HG03575 (cell line): ENCODE results near the gene IGLON5.

Source experiments
- ATAC-seq: cut with Tn5 transposase; IDR thresholded peaks from one replicate; pipeline ENCODE4 v1.9.1; 2021; ENCODE audit not compliant: unreplicated experiment, insufficient number of reproducible peaks, low FRiP score; ENCODE audit errors: extremely low read depth

Gene IGLON5

GRCh38 chr19:51311351-51312257 lies at the start of gene IGLON5:
TSS of gene IGLON5 (plus strand) at chr19:51311644. CDS start at chr19:51311848, 204 bp downstream.
- ATAC-seq = no peak

GRCh38 chr19:51263808-51264207 lies 47.6 kb upstream of the IGLON5 start:
- ATAC-seq = no peak

GRCh38 chr19:51271067-51271466 lies 40.4 kb upstream of the IGLON5 start:
- ATAC-seq = no peak

- ATAC-seq = no peak
Observed at GRCh38 chr19:51272183-51272810, 39.1 kb upstream of the IGLON5 start.

DNA sequence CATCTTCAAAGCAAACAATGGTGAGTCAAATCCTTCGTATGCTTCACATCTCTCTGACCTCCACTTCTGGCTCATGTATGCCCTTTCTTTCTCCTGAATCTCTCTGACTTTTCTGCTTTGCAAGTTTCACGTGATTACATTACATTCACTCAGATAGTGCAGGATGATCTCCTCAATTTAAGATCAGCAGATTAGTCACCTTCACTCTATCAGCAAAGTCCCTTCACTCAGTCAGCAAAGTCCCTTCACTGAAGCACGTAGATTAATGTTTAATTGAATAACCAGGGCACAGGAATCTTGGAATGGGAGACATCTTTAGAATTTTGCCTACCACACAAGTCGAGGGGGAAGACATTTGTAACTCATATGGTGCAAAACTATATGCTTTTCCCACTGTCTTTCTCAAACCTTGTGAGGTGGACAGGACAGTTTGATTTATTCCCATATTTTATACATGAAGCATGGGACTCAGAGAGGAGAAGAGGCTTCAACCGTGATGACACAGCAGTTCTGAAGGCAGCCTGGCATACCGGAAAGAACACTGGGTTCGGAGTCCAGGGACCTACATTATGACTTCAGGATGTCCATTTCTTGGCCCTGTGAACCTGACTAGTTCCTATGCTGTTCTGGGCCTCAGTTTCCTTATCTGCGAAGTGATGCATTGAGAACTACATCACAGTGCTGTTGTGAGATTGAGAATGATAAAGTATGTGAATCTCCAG lies 37.2 kb upstream of the IGLON5 start:
- ATAC-seq = no peak

GRCh38 chr19:51277112-51277511 lies 34.3 kb upstream of the IGLON5 start:
- no peak for ATAC-seq

- no peak for ATAC-seq
Observed at GRCh38 chr19:51282335-51282734, 29.1 kb upstream of the IGLON5 start.

DNA sequence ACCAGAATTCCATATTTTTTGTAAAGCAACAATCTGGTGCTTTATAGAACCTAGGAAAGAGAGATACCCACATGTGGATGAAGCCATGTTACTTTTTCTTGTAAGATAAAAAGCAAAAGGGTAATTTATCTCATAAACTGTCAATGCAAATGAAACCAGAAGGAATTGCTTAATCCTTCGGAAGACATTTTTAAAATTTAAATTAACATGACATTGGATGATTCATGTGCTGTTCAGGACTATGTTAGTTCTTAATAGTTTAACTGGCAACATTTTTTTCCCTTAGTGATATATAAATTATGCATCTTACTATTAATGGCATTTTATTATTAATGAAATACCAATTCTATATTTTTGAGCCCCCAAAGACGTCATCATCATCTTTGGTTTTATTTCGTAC lies 25.8 kb upstream of the IGLON5 start:
- no peak for ATAC-seq

DNA sequence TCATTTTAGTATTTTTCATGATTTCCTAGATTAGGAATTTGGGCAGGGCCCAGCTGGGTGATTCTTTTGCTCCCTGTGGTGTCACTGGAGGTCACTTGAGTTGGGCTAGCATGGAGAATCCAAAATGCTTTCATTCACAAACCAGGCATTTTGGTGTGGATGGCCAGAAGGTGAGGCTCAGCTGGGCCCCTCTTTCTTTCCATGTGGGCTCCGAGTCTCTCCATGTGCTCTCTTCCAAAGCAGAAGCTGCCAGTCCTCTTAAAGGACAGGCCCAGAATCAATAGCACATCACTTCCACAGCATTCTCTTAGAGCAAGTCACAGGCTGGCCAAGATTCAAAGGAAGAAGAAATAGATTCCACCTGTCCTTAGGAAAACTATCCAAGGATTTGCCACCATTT lies 21.8 kb upstream of the IGLON5 start:
- no peak for ATAC-seq

GRCh38 chr19:51292971-51293370 lies 18.5 kb upstream of the IGLON5 start:
- no peak for ATAC-seq

DNA sequence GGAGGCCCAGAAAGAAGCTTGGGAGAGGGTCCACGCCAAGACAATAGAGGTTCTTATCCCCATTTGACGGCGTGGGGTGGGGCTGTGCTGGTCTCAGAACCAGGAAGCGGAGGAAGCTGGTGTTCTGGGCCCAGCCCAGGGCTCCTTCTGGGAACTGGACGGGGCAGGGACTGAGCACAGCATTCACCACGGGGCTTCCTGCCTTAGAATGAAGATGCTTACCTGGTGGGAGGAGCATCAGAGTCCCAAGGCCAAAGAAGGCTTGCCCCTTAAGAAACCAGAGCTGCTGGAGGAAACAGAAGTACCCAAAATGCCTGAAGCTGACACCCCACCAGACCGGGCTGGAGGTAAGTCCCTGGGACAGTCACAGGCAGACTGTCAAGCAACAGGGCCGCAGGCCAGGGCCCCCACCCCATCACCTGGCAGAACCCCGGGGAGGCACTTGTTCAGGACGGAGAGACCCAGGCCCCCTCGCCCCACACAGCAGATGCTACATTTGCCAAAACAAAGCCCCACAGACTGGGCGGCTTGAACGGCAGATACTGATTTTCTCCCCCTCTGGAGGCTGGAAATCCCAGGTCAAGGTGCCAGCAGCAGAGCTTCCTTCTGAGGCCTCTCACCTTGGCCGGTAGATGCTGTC lies 17.8 kb upstream of the IGLON5 start:
- no peak for ATAC-seq

DNA sequence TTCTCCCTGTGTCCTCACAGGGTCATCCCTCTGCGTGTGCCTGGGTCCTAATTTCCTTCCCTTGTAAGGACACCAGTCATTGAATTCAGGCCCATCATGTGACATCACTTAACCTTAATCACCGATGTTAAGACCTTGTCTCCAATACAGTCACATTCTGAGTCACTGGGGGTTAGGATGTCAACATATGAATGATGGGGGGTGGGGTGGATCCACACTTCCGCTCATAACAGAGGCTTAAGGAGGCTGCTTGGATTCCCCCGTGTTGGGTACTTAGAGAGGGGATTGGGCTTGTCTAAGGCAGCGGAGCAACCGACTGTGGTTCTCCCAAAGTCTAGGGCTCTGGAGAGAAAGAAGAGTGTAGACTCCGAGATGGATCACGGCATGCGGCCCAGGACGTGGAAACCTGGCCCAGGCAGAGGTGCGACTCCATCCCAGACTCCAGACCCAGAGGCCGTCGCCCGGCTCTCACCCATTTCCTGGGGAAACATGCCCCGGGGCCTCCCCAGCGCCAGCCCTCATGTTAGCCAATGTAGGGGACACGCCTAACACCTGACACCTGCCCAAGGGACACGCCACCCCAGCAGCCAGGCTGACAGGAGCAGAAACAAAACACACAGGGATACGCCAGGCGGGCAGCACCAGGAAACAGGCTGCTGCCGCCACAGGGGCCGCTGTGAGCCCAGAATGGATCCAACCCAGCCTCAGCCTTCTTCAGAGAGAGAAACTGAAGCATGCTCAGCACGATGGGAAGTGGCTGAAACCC lies 17.1 kb upstream of the IGLON5 start:
- ATAC-seq = no peak

DNA sequence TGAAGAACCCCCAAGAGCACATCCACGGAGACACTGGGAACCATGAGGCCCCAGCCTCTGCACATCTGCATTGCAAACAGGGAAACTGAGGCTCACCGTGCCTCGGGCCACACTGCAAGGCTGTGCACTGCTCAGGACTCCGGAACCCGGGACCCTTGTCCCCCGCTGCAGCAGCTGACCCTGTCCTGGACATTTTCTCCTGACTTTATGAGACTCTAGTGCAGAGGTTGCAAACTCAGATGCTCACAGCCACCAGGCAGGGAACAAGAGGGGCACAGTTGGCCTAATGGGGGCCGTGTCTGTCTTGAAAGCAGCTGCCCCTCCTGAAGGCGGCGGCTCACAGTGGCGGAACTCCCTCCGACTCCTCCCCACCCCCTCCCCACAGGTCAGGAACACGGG lies 16.5 kb upstream of the IGLON5 start:
- no peak for ATAC-seq

DNA sequence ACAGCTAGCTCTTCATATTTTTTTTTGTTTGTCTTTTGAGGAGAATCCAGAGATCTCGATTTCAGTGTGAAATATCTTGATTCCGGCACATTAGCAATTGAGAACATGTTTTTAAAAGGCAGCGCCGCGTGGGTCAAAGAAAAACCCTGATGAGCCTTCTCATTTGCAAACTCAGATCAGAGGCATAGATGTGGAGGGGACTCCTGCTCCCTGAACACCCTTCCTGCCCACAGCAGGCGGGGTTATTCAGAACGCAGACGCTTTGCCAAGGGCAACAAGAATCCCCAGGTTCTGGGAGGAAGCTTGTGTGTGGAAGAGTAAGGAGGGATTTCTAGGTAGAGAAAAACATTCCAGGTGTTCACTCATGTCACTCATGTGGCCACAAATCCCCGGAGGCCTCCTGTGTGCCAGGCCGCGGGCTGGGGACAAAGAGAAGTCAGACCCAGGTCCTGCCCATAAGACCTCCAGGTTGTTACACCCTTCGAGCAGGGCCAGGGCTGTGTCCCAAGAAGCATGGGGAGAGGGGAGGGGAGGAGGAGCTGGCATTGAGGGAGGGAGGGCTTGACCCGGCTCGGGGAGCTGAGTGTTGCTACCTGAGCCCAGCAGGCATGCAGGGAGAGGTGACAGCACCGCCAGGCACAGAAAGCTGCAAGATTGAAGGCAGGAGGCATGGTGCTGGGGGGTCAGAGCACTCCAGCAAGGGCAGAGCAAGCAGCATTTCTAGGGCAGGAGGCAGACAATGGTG lies 15.9 kb upstream of the IGLON5 start:
- no peak for ATAC-seq

DNA sequence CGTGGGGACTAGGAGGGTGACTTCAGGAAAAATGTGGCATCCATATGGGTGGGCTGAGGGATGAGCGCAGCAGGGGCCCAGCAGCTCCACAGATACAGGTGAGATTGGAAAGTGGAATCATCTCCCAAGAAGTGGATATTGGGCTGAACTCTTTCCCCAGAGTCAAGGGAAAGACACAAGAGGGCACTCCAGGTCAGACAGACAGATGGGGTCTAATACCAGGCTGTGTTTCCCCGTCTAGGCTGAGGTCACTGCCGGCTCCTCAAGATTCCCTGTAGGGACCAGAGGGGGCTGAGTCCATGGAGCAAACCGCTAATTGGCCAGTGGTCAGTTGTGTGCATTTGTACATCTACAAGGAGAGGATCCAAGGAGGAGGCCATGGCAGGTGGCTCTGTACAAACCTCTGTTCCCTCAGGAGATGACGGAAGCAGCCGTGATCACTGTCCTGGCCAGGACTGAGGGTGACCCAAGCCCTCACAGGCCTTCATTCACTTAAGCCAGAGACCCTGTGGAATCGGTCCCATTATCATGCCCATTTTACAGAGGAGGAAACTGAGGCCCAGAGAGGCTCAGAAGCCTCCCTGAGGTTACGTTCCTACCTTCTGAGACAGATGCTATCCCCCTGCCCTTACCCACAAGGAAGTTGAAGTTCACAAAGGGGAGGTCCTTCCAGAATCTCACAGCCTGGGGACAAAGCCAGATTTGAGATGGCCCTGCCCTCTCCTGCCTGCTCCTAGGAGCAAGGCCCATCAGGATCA lies 14.9 kb upstream of the IGLON5 start:
- no peak for ATAC-seq

GRCh38 chr19:51297406-51297805 lies 14.0 kb upstream of the IGLON5 start:
- no peak for ATAC-seq

DNA sequence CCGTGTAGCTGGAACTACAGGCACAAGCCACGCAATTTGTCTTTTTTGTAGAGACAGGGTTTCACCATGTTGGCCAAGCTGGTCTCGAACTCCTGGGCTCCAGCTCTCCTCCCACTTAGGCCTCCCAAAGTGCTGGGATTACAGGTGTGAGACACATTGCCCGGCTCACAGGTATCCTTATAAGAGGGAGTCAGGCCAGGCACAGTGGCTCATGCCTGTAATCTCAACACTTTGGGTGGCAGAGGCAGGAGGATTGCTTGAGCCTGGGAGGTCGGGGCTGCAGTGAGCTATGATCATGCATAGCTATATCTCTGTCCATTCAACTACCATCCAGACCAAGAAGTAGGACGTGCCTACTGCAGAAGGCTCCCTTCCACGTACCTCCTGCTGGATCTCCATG lies 10.2 kb upstream of the IGLON5 start:
- ATAC-seq = no peak
